Measurements from ENCODE around the gene UBE3A. TPM values are rescaled to one million over a fixed set of nuclear protein-coding genes. Genes with fewer than 3 reads are reported as not detected.

Gene UBE3A
- total RNA-seq, 2 donors from 2014 or later, result 122 to 148 TPM

DNA sequence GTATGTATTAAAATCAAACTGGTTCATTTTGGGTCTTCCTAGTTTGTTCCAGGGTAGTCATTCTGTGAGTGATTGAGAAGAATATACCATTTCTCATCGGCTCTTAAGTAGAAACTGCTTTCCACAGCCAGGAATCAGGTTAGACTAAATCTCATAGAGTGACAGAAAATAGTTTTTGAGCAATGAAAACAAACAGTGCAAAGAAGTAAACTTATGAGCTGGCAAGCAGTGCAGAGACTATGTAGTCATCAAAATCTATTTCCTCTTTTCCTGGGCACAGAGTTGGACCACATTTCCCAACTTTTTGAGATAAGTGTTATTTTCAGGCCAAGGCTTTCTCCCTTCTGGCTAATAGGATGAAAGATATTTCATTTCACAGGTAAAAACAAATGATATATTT is 66.5 kb downstream of the UBE3A start:
- H3K27ac Mint-ChIP-seq, result no peak overlapping the region
- H3K27me3 Mint-ChIP-seq, result no peaks in the 10 kb centered on the region
- H3K9me3 Mint-ChIP-seq, result no peaks in the 10 kb centered on the region
- H3K4me3 Mint-ChIP-seq, result no peak overlapping the region
- H3K4me1 Mint-ChIP-seq (ENCODE audit: low read depth in 2 of 2), result peaks cover 12 to 13% of the 10 kb centered on the region in 2 donors
- ATAC-seq (no peak), DNase-seq (ENCODE audit: low spot score) (no peak)
- peaks cover 24% of the 10 kb centered on the region for H3K36me3 Mint-ChIP-seq

GRCh38 chr15:25368850-25369249 is 70.0 kb downstream of the UBE3A start:
- Mint-ChIP-seq H3K4me3 (no peak overlapping the region), H3K27me3 (no peaks in the 10 kb centered on the region), H3K36me3 (peaks cover 20% of the 10 kb centered on the region), H3K27ac (peak overlapping the region in 1 of 2 donors; percentile 27), H3K9me3 (no peaks in the 10 kb centered on the region), H3K4me1 (ENCODE audit: low read depth in 2 of 2) (peaks cover 18 to 23% of the 10 kb centered on the region in 2 donors)
- no peak for ATAC-seq
- DNase-seq (ENCODE audit: low spot score), result no peak

GRCh38 chr15:25366058-25366457 is 72.8 kb downstream of the UBE3A start:
- ATAC-seq, result peak in 1 of 2 donors; percentile 51
- Mint-ChIP-seq H3K4me3 (peak overlapping the region; percentile 0), H3K4me1 (ENCODE audit: low read depth in 2 of 2) (peaks cover 10 to 18% of the 10 kb centered on the region in 2 donors), H3K9me3 (no peaks in the 10 kb centered on the region), H3K27ac (peak overlapping the region in 1 of 2 donors; percentile 67), H3K36me3 (peaks cover 5% of the 10 kb centered on the region), H3K27me3 (no peaks in the 10 kb centered on the region)
- no peak for DNase-seq (ENCODE audit: low spot score)

- no peak for DNase-seq (ENCODE audit: low spot score)
- Mint-ChIP-seq H3K27me3 (no peaks in the 10 kb centered on the region), H3K4me1 (ENCODE audit: low read depth in 2 of 2) (peaks cover 16% of the 10 kb centered on the region in 2 donors), H3K9me3 (no peaks in the 10 kb centered on the region), H3K4me3 (no peak overlapping the region), H3K36me3 (peaks cover 6% of the 10 kb centered on the region), H3K27ac (no peak overlapping the region)
- no peak for ATAC-seq
These were observed 76.3 kb downstream of the UBE3A start for GRCh38 chr15:25362545-25362944.

GRCh38 chr15:25347707-25348106 is 91.1 kb downstream of the UBE3A start:
- no peaks in the 10 kb centered on the region for H3K27me3 Mint-ChIP-seq
- no peak overlapping the region for H3K27ac Mint-ChIP-seq
- H3K9me3 Mint-ChIP-seq, result no peaks in the 10 kb centered on the region
- DNase-seq (ENCODE audit: low spot score) (no peak), ATAC-seq (no peak)
- peaks cover 0 to 13% of the 10 kb centered on the region in 2 donors for H3K4me1 Mint-ChIP-seq (ENCODE audit: low read depth in 2 of 2)
- H3K4me3 Mint-ChIP-seq, result no peak overlapping the region
- peaks cover 28% of the 10 kb centered on the region for H3K36me3 Mint-ChIP-seq

DNA sequence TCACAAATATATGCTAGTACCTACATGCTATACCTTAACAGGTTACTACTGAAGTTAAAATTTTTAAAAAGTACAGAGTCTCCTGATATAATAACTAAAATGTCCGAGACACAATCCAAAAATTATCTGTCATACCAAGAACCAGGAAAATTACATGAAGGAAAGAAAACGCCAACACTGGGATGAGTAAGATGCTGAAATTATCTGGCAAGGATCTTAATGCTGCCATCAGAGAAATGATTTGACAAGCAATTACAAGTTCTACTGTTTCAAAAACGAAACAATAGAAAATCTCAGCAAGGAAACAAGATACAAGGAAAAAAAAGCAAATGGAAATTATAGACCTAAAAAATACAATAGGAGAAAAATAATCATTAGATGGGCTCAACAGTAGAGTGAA is 92.5 kb downstream of the UBE3A start:
- H3K36me3 Mint-ChIP-seq, result peaks cover 28% of the 10 kb centered on the region
- H3K27me3 Mint-ChIP-seq, result no peaks in the 10 kb centered on the region
- H3K4me3 Mint-ChIP-seq, result no peak overlapping the region
- no peak for ATAC-seq
- peaks cover 4 to 13% of the 10 kb centered on the region in 2 donors for H3K4me1 Mint-ChIP-seq (ENCODE audit: low read depth in 2 of 2)
- no peak overlapping the region for H3K27ac Mint-ChIP-seq
- H3K9me3 Mint-ChIP-seq, result no peaks in the 10 kb centered on the region
- no peak for DNase-seq (ENCODE audit: low spot score)

DNA sequence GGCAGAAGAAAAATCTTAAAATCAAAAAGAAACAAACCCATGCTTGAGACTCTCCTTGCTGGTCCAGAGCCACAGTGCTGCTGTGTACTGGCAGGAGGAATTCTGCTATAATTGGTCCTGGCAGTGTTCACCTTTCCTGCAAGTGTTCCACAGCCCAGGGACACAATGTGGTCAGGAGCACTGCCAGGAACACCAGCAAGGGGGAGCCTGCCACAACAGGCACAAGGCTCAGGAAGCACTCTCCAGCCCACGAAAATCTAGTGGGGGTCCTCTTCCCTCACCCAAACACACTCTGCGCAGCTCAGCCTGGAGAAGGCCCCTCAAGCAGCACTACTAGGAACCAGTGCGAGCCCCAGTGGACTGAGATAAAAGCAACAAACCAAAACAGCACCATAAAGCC is 92.9 kb downstream of the UBE3A start:
- H3K27me3 Mint-ChIP-seq, result no peaks in the 10 kb centered on the region
- H3K27ac Mint-ChIP-seq, result no peak overlapping the region
- ATAC-seq (no peak), DNase-seq (ENCODE audit: low spot score) (no peak)
- H3K36me3 Mint-ChIP-seq, result peaks cover 24% of the 10 kb centered on the region
- no peak overlapping the region for H3K4me3 Mint-ChIP-seq
- no peaks in the 10 kb centered on the region for H3K9me3 Mint-ChIP-seq
- H3K4me1 Mint-ChIP-seq (ENCODE audit: low read depth in 2 of 2), result peaks cover 4 to 13% of the 10 kb centered on the region in 2 donors

DNA sequence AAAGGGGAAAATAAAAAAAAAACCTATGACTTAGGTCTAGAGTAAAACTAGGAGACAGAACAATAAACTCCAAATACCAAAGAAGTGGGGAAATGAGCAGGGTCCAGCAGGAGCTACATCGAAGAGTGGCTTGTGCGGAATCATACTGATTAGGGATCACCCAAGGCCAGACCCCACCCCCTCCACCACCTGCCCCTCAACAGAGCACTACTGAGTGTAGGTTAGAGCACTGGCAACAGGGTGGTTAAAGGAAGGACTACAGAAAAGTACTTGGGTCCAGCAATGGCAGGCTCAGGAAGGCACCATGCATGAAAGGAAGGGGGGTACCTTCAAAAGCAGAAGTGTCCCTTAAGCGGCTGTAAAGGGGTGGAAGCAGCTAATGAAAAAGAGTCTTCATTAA is 96.2 kb downstream of the UBE3A start:
- no peaks in the 10 kb centered on the region for H3K27me3 Mint-ChIP-seq
- peaks cover 4 to 7% of the 10 kb centered on the region in 2 donors for H3K4me1 Mint-ChIP-seq (ENCODE audit: low read depth in 2 of 2)
- DNase-seq (ENCODE audit: low spot score) (no peak), ATAC-seq (no peak)
- H3K9me3 Mint-ChIP-seq, result no peaks in the 10 kb centered on the region
- peaks cover 32% of the 10 kb centered on the region for H3K36me3 Mint-ChIP-seq
- H3K27ac Mint-ChIP-seq, result no peak overlapping the region
- no peak overlapping the region for H3K4me3 Mint-ChIP-seq

- no peak for ATAC-seq
- peaks cover 0 to 7% of the 10 kb centered on the region in 2 donors for H3K4me1 Mint-ChIP-seq (ENCODE audit: low read depth in 2 of 2)
- H3K27me3 Mint-ChIP-seq, result no peaks in the 10 kb centered on the region
- H3K36me3 Mint-ChIP-seq, result peaks cover 34% of the 10 kb centered on the region
- no peak for DNase-seq (ENCODE audit: low spot score)
- H3K4me3 Mint-ChIP-seq, result no peak overlapping the region
- H3K27ac Mint-ChIP-seq, result no peak overlapping the region
- H3K9me3 Mint-ChIP-seq, result no peaks in the 10 kb centered on the region
These were observed 99.4 kb downstream of the UBE3A start for GRCh38 chr15:25339431-25339830.

GRCh38 chr15:25335279-25335678 is 103.5 kb downstream of the UBE3A start:
- H3K4me3 Mint-ChIP-seq, result no peak overlapping the region

GRCh38 chr15:25333049-25333448 is 105.8 kb downstream of the UBE3A start:
- Mint-ChIP-seq H3K9me3 (no peaks in the 10 kb centered on the region), H3K36me3 (peaks cover 14% of the 10 kb centered on the region), H3K27me3 (no peaks in the 10 kb centered on the region), H3K4me3 (no peak overlapping the region), H3K27ac (no peak overlapping the region), H3K4me1 (ENCODE audit: low read depth in 2 of 2) (peaks cover 0 to 4% of the 10 kb centered on the region in 2 donors)
- DNase-seq (ENCODE audit: low spot score) (no peak), ATAC-seq (no peak)

More at GRCh38 chr15:25335279-25335678, 103.5 kb downstream of the UBE3A start:
- Mint-ChIP-seq H3K4me1 (ENCODE audit: low read depth in 2 of 2) (peaks cover 0 to 3% of the 10 kb centered on the region in 2 donors), H3K27ac (no peak overlapping the region), H3K9me3 (no peaks in the 10 kb centered on the region), H3K27me3 (no peaks in the 10 kb centered on the region), H3K36me3 (peaks cover 34% of the 10 kb centered on the region)
- ATAC-seq (no peak), DNase-seq (ENCODE audit: low spot score) (no peak)

DNA sequence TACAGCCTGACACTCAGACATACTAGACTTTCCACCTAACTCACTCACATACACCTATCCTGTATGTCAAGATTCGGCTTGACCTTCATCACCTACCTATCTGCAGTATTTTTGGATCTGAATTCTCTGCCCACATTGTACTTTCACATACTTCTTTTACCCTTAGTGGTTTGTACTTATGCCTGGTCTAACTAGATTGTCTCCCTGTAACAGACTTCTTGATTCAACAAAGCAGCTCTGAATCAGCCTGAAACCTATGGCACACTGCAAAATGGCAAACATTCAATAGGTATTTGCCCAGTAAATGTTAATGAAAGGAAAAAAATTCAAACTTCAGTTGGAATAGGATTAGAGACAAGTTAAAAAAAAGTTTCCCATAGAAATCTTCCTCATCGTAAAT is 106.5 kb downstream of the UBE3A start:
- Mint-ChIP-seq H3K27me3 (no peaks in the 10 kb centered on the region), H3K4me1 (ENCODE audit: low read depth in 2 of 2) (peaks cover 0 to 8% of the 10 kb centered on the region in 2 donors), H3K27ac (no peak overlapping the region), H3K4me3 (no peak overlapping the region), H3K9me3 (no peaks in the 10 kb centered on the region), H3K36me3 (peaks cover 14% of the 10 kb centered on the region)
- DNase-seq (ENCODE audit: low spot score) (no peak), ATAC-seq (no peak)

DNA sequence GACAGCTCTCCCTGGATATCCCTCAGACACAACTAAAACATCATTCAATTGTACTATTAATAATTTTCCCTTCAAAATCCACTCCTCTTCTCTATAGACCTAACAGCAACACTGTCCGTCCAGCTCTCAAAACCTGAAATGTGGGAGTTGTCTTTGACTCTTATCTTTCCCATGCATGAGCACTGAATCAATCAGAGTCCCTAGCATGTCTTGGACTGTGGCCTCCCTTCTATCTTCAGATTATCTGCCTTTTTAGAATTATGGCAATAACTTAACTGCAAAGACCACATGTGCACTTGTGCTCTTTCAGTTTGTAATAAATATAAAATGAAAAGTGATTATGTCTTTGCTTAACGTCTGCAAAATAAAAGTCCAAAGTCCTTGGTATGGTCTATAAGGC is 107.0 kb downstream of the UBE3A start:
- Mint-ChIP-seq H3K27me3 (no peaks in the 10 kb centered on the region), H3K36me3 (peaks cover 14% of the 10 kb centered on the region), H3K4me3 (no peak overlapping the region), H3K27ac (no peak overlapping the region), H3K4me1 (ENCODE audit: low read depth in 2 of 2) (peaks cover 0 to 8% of the 10 kb centered on the region in 2 donors), H3K9me3 (no peaks in the 10 kb centered on the region)
- DNase-seq (ENCODE audit: low spot score), result no peak
- no peak for ATAC-seq

GRCh38 chr15:25331404-25331803 is 107.4 kb downstream of the UBE3A start:
- peaks cover 0 to 8% of the 10 kb centered on the region in 2 donors for H3K4me1 Mint-ChIP-seq (ENCODE audit: low read depth in 2 of 2)
- peaks cover 18% of the 10 kb centered on the region for H3K36me3 Mint-ChIP-seq
- H3K4me3 Mint-ChIP-seq, result no peak overlapping the region
- DNase-seq (ENCODE audit: low spot score) (no peak), ATAC-seq (no peak)
- no peaks in the 10 kb centered on the region for H3K27me3 Mint-ChIP-seq
- no peak overlapping the region for H3K27ac Mint-ChIP-seq
- no peaks in the 10 kb centered on the region for H3K9me3 Mint-ChIP-seq

GRCh38 chr15:25329696-25330095 is 109.1 kb downstream of the UBE3A start:
- H3K9me3 Mint-ChIP-seq, result no peaks in the 10 kb centered on the region
- no peak for DNase-seq (ENCODE audit: low spot score)
- peaks cover 8% of the 10 kb centered on the region for H3K36me3 Mint-ChIP-seq
- no peak overlapping the region for H3K27ac Mint-ChIP-seq
- no peaks in the 10 kb centered on the region for H3K27me3 Mint-ChIP-seq
- no peak overlapping the region for H3K4me3 Mint-ChIP-seq
- peaks cover 0 to 5% of the 10 kb centered on the region in 2 donors for H3K4me1 Mint-ChIP-seq (ENCODE audit: low read depth in 2 of 2)
- no peak for ATAC-seq

All from natural killer cell treated with Interleukin-12 subunit alpha and Interleukin-12 subunit beta and Interleukin-15 and Interleukin-18, amount 100 ng/mL, for 72 hours (primary cell).